ENCODE measurements around the gene HSDL1. TPM values are rescaled to one million over a fixed set of nuclear protein-coding genes. Genes with fewer than 3 reads are reported as not detected.

Gene HSDL1
- total and polyA plus RNA-seq, 10 of the 15 experiments (the other 5 are each of a cell fraction or from before 2014, with no cell fraction given), result 2.0 to 13.4 (median 5.6) TPM

DNA sequence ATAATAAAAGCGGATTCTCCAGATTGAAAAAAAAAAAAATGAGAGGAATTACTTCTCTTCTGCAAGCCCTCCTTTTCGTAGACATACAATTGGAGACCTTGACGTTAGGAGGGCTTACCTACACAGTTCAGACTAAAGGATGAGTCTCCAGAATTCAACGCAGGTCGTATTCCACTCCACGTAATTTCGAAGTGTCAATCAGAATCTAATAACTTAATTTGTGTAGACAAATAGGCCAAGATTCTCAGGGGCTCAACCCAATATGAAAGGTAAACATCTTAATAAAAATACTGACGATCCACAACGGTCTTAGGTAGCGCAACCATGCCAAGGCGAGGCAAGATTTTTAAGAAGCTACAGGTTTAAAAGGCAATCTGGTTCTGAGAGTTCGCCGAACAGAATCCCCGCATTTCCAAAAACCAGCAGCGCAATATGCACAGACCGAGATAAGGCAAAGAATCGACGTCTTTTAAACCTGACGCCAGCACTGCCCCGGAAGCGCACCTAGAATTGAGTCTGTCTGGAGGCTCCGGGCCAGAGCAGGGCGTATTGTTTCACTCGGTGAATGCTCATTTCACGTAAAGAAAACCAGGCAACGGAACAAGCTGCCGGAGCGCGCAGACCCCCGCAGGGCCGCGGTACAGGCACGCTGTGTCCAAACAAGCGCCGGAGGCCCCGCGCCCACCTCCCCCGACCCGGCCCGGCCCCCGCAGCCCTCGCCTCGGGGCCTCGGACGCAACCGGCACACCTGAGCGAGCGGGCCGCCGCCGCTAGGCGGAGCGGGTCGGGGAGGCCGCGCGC is 28.9 kb downstream of the HSDL1 start (continued):
- TF ChIP-seq RCOR1 (conservative IDR thresholded peaks at IDR 0.05; ENCODE audit: low read depth, low read length) (no peak), GATAD2B (conservative IDR thresholded peaks at IDR 0.05; ENCODE audit: low read depth) (no peak; the same call in 1 of the 2 replicates), MLLT1 (IDR thresholded peaks at IDR 0.05) (no peak), NKRF (conservative IDR thresholded peaks at IDR 0.05) (no peak; the same call in none of the 2 replicates), E2F4 (IDR thresholded peaks at IDR 0.05; ENCODE audit: low read depth, low read length) (peak; percentile 36; the same call in 1 of the 2 replicates)
- TF ChIP-seq, protein P1, sequence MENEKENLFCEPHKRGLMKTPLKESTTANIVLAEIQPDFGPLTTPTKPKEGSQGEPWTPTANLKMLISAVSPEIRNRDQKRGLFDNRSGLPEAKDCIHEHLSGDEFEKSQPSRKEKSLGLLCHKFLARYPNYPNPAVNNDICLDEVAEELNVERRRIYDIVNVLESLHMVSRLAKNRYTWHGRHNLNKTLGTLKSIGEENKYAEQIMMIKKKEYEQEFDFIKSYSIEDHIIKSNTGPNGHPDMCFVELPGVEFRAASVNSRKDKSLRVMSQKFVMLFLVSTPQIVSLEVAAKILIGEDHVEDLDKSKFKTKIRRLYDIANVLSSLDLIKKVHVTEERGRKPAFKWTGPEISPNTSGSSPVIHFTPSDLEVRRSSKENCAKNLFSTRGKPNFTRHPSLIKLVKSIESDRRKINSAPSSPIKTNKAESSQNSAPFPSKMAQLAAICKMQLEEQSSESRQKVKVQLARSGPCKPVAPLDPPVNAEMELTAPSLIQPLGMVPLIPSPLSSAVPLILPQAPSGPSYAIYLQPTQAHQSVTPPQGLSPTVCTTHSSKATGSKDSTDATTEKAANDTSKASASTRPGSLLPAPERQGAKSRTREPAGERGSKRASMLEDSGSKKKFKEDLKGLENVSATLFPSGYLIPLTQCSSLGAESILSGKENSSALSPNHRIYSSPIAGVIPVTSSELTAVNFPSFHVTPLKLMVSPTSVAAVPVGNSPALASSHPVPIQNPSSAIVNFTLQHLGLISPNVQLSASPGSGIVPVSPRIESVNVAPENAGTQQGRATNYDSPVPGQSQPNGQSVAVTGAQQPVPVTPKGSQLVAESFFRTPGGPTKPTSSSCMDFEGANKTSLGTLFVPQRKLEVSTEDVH (IDR thresholded peaks at IDR 0.05; ENCODE audit: low read depth, partially characterized antibody), result no peak
- TF ChIP-seq, protein P2, sequence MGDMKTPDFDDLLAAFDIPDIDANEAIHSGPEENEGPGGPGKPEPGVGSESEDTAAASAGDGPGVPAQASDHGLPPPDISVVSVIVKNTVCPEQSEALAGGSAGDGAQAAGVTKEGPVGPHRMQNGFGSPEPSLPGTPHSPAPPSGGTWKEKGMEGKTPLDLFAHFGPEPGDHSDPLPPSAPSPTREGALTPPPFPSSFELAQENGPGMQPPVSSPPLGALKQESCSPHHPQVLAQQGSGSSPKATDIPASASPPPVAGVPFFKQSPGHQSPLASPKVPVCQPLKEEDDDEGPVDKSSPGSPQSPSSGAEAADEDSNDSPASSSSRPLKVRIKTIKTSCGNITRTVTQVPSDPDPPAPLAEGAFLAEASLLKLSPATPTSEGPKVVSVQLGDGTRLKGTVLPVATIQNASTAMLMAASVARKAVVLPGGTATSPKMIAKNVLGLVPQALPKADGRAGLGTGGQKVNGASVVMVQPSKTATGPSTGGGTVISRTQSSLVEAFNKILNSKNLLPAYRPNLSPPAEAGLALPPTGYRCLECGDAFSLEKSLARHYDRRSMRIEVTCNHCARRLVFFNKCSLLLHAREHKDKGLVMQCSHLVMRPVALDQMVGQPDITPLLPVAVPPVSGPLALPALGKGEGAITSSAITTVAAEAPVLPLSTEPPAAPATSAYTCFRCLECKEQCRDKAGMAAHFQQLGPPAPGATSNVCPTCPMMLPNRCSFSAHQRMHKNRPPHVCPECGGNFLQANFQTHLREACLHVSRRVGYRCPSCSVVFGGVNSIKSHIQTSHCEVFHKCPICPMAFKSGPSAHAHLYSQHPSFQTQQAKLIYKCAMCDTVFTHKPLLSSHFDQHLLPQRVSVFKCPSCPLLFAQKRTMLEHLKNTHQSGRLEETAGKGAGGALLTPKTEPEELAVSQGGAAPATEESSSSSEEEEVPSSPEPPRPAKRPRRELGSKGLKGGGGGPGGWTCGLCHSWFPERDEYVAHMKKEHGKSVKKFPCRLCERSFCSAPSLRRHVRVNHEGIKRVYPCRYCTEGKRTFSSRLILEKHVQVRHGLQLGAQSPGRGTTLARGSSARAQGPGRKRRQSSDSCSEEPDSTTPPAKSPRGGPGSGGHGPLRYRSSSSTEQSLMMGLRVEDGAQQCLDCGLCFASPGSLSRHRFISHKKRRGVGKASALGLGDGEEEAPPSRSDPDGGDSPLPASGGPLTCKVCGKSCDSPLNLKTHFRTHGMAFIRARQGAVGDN (IDR thresholded peaks at IDR 0.05), result peak; percentile 33; the same call in 1 of the 2 replicates
- TF ChIP-seq, protein P3, sequence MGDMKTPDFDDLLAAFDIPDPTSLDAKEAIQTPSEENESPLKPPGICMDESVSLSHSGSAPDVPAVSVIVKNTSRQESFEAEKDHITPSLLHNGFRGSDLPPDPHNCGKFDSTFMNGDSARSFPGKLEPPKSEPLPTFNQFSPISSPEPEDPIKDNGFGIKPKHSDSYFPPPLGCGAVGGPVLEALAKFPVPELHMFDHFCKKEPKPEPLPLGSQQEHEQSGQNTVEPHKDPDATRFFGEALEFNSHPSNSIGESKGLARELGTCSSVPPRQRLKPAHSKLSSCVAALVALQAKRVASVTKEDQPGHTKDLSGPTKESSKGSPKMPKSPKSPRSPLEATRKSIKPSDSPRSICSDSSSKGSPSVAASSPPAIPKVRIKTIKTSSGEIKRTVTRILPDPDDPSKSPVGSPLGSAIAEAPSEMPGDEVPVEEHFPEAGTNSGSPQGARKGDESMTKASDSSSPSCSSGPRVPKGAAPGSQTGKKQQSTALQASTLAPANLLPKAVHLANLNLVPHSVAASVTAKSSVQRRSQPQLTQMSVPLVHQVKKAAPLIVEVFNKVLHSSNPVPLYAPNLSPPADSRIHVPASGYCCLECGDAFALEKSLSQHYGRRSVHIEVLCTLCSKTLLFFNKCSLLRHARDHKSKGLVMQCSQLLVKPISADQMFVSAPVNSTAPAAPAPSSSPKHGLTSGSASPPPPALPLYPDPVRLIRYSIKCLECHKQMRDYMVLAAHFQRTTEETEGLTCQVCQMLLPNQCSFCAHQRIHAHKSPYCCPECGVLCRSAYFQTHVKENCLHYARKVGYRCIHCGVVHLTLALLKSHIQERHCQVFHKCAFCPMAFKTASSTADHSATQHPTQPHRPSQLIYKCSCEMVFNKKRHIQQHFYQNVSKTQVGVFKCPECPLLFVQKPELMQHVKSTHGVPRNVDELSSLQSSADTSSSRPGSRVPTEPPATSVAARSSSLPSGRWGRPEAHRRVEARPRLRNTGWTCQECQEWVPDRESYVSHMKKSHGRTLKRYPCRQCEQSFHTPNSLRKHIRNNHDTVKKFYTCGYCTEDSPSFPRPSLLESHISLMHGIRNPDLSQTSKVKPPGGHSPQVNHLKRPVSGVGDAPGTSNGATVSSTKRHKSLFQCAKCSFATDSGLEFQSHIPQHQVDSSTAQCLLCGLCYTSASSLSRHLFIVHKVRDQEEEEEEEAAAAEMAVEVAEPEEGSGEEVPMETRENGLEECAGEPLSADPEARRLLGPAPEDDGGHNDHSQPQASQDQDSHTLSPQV (IDR thresholded peaks at IDR 0.05), result peak; percentile 46; the same call in 1 of the 2 replicates
- TF ChIP-seq, protein P4, sequence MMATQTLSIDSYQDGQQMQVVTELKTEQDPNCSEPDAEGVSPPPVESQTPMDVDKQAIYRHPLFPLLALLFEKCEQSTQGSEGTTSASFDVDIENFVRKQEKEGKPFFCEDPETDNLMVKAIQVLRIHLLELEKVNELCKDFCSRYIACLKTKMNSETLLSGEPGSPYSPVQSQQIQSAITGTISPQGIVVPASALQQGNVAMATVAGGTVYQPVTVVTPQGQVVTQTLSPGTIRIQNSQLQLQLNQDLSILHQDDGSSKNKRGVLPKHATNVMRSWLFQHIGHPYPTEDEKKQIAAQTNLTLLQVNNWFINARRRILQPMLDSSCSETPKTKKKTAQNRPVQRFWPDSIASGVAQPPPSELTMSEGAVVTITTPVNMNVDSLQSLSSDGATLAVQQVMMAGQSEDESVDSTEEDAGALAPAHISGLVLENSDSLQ (IDR thresholded peaks at IDR 0.05), result peak; percentile 32; the same call in 1 of the 2 replicates
